Fibroblast of upper back skin (primary cell): ENCODE measurements around the gene PTCRA.

Source experiments
- DNase-seq: peaks from one replicate; pipeline ENCODE4 v3.0.0-alpha.2; 2013

Gene PTCRA

DNA sequence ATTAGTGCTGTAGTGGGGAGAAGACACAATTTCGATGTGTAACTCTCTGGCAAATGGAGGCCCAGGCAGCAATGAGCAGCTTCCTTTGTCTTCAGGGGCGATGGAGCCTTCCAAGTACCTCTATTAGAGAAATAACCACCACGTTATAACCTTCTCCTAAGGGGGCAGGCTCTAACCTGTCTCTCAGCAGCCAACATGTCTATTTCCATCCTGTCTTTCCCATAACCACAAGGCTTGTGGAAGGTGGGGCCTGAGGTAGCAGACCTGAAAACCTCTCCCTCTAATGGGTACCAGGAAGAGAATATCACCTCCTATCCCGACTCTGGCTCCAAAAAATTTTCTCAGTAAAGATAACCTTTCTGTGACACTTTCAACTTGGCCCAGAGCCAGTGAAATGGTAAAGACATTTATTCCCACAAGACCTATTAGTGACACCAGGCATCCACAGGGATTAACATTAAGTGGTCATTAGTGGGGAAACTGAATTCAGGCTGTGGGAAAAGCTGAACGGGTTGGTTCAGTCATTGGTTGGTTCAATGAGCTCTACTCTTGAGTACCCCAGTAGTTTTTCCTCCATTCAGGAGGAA is 59.2 kb downstream of the PTCRA start:
- no peak for DNase-seq
